Adipose tissue (tissue), 3 donors: ENCODE data around the gene PHF13. TPM values are rescaled to one million over a fixed set of nuclear protein-coding genes. Genes with fewer than 3 reads are reported as not detected.

ENCODE experiments used
- H3K27ac ChIP-seq: one replicate; pipeline ENCODE4 v1.5.1; 2013; ENCODE audit warnings: low read depth, low read length
- WGBS, 3 donors: extraction: QIAGEN DNeasy Blood & Tissue Kit; methylation state at CpG; one replicate each; pipeline ENCODE4 v1.1.7; 2013; 5-methylcytosine and 5-hydroxymethylcytosine counted together
- polyA plus RNA-seq, 3 donors: library from polyadenylated mRNA; stranded (reverse); fragments of 200-250 nt; gene quantifications; one replicate each; pipeline ENCODE4 v1.2.3, GENCODE V29; 2013
- donor health status: healthy with polysubstance abuse.
- donor health status: Bipolar disorder and iron deficiency.
- donor health status: healthy.

PHF13 gene
- polyA plus RNA-seq, 3 donors, result 5.2 to 13.3 (median 11.1) TPM

DNA sequence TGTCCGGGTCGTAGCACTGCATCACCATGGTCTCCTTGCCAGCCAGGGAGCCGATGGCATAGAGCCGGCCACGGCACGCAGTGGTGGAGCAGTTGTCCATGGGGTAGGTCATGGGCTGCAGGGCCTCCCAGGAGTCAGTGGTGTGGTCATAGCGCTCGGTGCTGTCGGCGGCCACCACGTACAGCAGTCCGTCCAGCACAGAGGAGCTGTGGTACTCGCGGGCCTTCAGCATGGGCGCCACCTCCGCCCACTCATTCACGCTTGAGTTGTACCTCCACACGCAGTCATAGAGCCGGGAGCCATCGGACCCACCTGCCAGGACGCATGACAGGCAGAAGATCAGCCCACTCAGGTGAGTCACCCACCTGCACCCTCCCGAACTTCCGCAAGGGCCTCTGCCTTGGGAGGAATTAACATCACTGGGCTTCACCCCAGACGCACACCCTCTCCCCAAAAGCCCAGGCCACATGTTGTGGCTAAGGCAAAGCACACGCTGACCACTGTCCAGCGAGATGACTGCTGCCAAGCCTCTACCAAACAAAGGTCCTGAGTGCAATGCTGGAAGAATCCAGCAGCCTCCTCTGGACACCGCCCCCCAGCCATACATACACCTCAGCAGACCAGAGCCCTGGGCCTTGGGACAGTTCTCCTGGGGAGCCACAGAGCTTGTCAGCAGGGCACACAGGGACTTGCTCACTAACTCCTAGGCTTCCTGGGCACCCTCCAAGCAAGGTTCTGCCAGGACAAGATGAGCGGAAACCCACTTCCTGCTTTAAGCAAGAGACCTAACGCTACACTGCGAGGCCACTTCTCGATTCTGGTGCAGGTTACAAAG lies 14.2 kb upstream of the PHF13 start:
- WGBS, 3 donors, result 62 to 72% (median 70%) methylated on average over 31 of the region's 31 CpGs

GRCh38 chr1:6599991-6600390 lies 13.5 kb upstream of the PHF13 start:
- H3K27ac ChIP-seq, result peak overlapping the region; percentile 5

More for the DNA sequence above, 14.2 kb upstream of the PHF13 start:
- no peak overlapping the region for H3K27ac ChIP-seq

DNA sequence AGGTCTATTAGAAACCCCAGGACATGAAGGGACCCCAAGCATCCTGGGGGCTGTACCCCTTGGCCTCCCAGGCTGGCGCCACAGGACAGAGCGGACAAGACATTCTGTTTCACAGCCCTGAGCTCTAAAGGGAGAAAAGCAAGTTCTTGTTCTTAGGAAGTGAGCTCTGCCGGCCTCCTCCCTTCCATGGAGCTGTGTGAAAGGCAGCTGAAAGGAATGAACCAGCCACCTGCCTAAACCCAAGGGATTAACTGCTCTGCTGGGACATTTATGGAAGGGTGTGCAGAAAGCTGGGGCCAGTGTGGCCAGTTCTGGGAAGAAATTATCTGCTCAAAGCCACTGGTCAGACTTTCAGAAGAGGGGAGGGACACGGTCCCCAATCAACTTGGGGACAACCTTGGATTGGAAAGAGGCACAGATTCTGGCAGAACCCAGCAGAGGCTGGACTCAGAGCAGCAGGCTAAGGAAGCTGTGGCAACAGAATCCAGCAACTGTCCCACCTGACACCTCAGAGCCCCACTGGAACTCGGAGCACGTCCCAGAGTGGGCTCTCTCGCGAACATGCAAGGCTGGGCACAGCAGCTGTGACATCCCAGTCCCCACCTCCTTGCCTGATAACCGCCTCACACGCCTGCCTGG lies 13.0 kb upstream of the PHF13 start:
- WGBS, 3 donors, result 12 to 15% (median 12%) methylated on average over 10 of the region's 10 CpGs
- H3K27ac ChIP-seq, result peak overlapping the region; percentile 5

More at GRCh38 chr1:6599991-6600390, 13.5 kb upstream of the PHF13 start:
- 40 to 56% (median 50%) methylated on average over 8 of the region's 8 CpGs for whole genome bisulfite sequencing, 3 donors

GRCh38 chr1:6601049-6601922 lies 12.2 kb upstream of the PHF13 start:
- H3K27ac ChIP-seq, result peak overlapping the region; percentile 81
- WGBS, 3 donors, result 0 to 1% (median 1%) methylated on average over 38 to 40 of the region's 40 CpGs

GRCh38 chr1:6601923-6602668 lies 11.4 kb upstream of the PHF13 start:
- H3K27ac ChIP-seq, result peak overlapping the region; percentile 84
- 0 to 1% (median 0%) methylated on average over 94 to 103 of the region's 103 CpGs for WGBS, 3 donors

DNA sequence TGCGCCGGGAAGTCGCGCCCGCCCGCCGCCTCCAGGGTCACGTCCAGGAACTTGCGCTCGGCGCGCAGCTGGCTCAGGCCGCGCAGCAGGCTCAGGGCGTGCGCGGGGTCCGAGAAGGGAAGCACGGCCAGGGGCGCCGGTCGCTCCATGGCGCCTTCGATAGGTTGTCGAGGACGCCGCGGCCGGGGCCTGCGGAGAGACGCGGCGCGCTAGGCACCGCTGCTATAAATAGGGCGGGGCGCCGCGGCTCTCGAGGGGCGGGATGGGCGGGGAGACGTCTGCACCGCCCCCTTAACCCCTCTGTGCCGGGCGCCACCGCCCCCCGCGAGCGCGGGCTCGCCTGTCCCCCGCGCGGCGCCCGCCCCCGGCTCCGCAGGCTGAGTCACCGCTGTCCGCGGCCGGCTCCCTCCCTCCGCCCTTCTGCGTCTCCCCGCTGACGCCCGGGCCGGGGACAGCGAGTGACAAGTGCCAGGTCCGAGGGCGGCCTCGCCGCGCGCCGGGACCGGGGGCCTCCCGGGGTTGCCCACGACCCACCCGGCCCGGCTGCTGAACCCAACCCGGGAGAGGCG lies 10.8 kb upstream of the PHF13 start, which contains the start of gene KLHL21:
Gene KLHL21, minus strand, starts transcription at position 201 of the 569 bp plus-strand sequence. Its CDS starts 52 bp downstream, at position 149.
- peak within 1 kb of the TSS; percentile 95 for H3K27ac ChIP-seq
- WGBS, 3 donors, result 0 to 1% (median 0%) methylated on average over 43 to 83 of the region's 84 CpGs

GRCh38 chr1:6603238-6603914 lies 10.2 kb upstream of the PHF13 start:
- WGBS, 3 donors, result 1% methylated on average over 35 to 36 of the region's 36 CpGs
- peak overlapping the region; percentile 95 for H3K27ac ChIP-seq

- WGBS, 3 donors, result 24 to 35% (median 30%) methylated on average over 19 of the region's 19 CpGs
These were observed 9.5 kb upstream of the PHF13 start for GRCh38 chr1:6603915-6604558.

DNA sequence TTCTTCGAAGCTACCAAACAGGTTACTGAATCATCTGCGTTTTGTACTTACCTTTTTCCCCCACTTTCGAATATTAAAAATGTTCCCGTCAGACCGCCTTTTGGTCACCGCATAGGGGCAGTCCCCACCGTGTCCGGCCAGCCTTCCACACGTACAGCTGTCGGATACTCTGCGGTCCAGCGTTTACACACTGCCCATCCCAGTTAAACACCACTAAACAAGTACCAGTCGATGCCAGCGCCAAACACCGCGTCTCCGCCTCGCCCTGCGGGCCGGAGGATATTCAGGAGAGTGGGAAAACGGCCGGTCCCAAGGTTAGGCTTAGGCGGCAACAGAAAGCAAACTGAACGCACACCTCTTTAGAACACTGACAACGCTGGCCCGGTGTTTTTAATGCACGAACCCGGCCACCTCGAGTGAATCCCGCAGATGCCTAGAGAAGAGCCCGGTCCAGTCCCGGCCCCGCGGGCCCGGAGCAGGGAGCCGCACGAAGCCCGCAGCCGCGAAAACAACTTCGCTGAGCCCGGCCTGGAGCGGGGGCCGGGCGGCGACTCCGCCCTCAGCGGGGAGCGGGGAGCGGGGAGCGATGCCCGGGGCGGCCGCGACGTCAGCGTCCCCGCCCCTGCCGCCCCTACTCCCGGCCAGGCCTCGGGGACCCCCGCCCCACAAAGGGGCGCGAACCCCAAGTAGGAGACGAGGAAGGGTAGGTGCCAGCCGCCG lies 730 bp upstream of the PHF13 start:
- WGBS, 3 donors, result 0% methylated on average over 56 to 65 of the region's 67 CpGs
- H3K27ac ChIP-seq, result no peak overlapping the region

More at GRCh38 chr1:6603915-6604558, 9.5 kb upstream of the PHF13 start:
- peak overlapping the region; percentile 95 for H3K27ac ChIP-seq

GRCh38 chr1:6614019-6614928 lies 743 bp downstream of the PHF13 start:
- peak overlapping the region; percentile 90 for H3K27ac ChIP-seq
- 1 to 2% (median 2%) methylated on average over 39 to 114 of the region's 117 CpGs for WGBS, 3 donors

- 2% methylated on average over 54 to 82 of the region's 82 CpGs for WGBS, 3 donors
These were observed 1.6 kb downstream of the PHF13 start for GRCh38 chr1:6614929-6615785.

DNA sequence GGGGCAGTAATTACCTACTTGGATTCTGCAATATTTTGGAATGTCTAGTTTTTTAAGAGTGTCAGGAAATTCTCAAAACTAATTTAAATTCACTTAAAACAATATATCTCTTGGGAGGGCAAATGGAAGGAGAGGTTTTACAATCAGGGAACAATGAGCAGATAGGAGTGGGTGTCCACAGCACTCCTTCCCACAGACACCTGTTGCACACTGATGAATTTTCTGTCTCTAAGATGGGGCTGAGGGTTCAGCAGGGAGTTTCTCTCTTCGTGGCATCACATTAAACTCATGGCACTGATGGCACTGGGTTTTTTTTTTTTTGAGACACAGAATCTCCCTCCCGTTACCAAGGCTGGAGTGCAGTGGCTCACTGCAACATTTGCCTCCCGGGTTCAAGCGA lies 5.5 kb downstream of the PHF13 start:
- WGBS, 3 donors, result 95 to 97% (median 97%) methylated on average over 4 of the region's 4 CpGs
- no peak overlapping the region for H3K27ac ChIP-seq

More at GRCh38 chr1:6614929-6615785, 1.6 kb downstream of the PHF13 start:
- no peak overlapping the region for H3K27ac ChIP-seq

GRCh38 chr1:6621429-6622391 lies 8.2 kb downstream of the PHF13 start:
- WGBS, 3 donors, result 89 to 92% (median 91%) methylated on average over 41 of the region's 41 CpGs
- no peak overlapping the region for H3K27ac ChIP-seq
